HUES6 (cell line): ENCODE measurements around the gene KCNJ9.

Experiments used
- H3K27ac ChIP-seq: 2 replicates; pipeline ENCODE4 v1.7.0; 2013; ENCODE audit warnings: low read depth, mild to moderate bottlenecking, low read length, inconsistent platforms
- H3K27me3 ChIP-seq: 2 replicates; pipeline ENCODE4 v1.6.1; 2013; ENCODE audit warnings: low read length; ENCODE audit not compliant: control insufficient read depth, insufficient read depth
- H3K36me3 ChIP-seq: 2 replicates; pipeline ENCODE4 v1.6.1; 2013; ENCODE audit warnings: low read length; ENCODE audit not compliant: control insufficient read depth, insufficient read depth
- H3K4me1 ChIP-seq: 2 replicates; pipeline ENCODE4 v1.6.1; 2013; ENCODE audit warnings: low read length; ENCODE audit not compliant: control insufficient read depth, insufficient read depth
- H3K4me3 ChIP-seq: 2 replicates; pipeline ENCODE4 v1.5.1; 2013; ENCODE audit warnings: low read depth, low read length
- H3K9ac ChIP-seq: one replicate; pipeline ENCODE4 v1.6.1; 2013; ENCODE audit warnings: mild to moderate bottlenecking, low read length
- H3K9me3 ChIP-seq: 2 replicates; pipeline ENCODE4 v1.6.1; 2013; ENCODE audit warnings: low read depth, low read length; ENCODE audit not compliant: control insufficient read depth, insufficient read depth

The KCNJ9 gene

GRCh38 chr1:160050619-160051018 is 30.7 kb upstream of the KCNJ9 start:
- Histone ChIP-seq H3K9me3 (no peaks in the 10 kb centered on the region), H3K27ac (no peak overlapping the region), H3K9ac (no peak overlapping the region), H3K27me3 (peaks cover 12% of the 10 kb centered on the region), H3K4me1 (peaks cover 32% of the 10 kb centered on the region), H3K4me3 (no peak overlapping the region), H3K36me3 (no peaks in the 10 kb centered on the region)

GRCh38 chr1:160052936-160053335 is 28.4 kb upstream of the KCNJ9 start:
- H3K9me3 ChIP-seq = no peaks in the 10 kb centered on the region
- H3K4me3 ChIP-seq = no peak overlapping the region
- H3K4me1 ChIP-seq = peaks cover 15% of the 10 kb centered on the region
- H3K27ac ChIP-seq = no peak overlapping the region
- no peaks in the 10 kb centered on the region for H3K36me3 ChIP-seq
- no peak overlapping the region for H3K9ac ChIP-seq
- peaks cover 12% of the 10 kb centered on the region for H3K27me3 ChIP-seq

GRCh38 chr1:160053548-160054365 is 27.6 kb upstream of the KCNJ9 start:
- peaks cover 12% of the 10 kb centered on the region for H3K27me3 ChIP-seq
- peaks cover 7% of the 10 kb centered on the region for H3K4me1 ChIP-seq
- H3K27ac ChIP-seq = no peak overlapping the region
- no peaks in the 10 kb centered on the region for H3K9me3 ChIP-seq
- H3K9ac ChIP-seq = no peak overlapping the region
- no peak overlapping the region for H3K4me3 ChIP-seq
- no peaks in the 10 kb centered on the region for H3K36me3 ChIP-seq

GRCh38 chr1:160056648-160057169 is 24.6 kb upstream of the KCNJ9 start:
- Histone ChIP-seq H3K9me3 (no peaks in the 10 kb centered on the region), H3K27me3 (peaks cover 15% of the 10 kb centered on the region; the same call in 1 of the 2 replicates), H3K4me3 (no peak overlapping the region), H3K9ac (no peak overlapping the region), H3K27ac (no peak overlapping the region), H3K36me3 (no peaks in the 10 kb centered on the region), H3K4me1 (peaks cover 8% of the 10 kb centered on the region)

- 0 out of 2 replicates have a peak, but pooled peaks cover 7% of the 10 kb centered on the region for H3K27me3 ChIP-seq
- no peaks in the 10 kb centered on the region for H3K9me3 ChIP-seq
- H3K36me3 ChIP-seq = no peaks in the 10 kb centered on the region
- no peak overlapping the region for H3K4me3 ChIP-seq
- H3K27ac ChIP-seq = no peak overlapping the region
- H3K9ac ChIP-seq = no peak overlapping the region
- H3K4me1 ChIP-seq = peaks cover 18% of the 10 kb centered on the region
These were observed 23.3 kb upstream of the KCNJ9 start for GRCh38 chr1:160058087-160058486.

- H3K9ac ChIP-seq = no peak overlapping the region
- peaks cover 16% of the 10 kb centered on the region for H3K4me1 ChIP-seq
These were observed 19.7 kb upstream of the KCNJ9 start for GRCh38 chr1:160061369-160062229.

GRCh38 chr1:160062230-160062532 is 19.2 kb upstream of the KCNJ9 start:
- Histone ChIP-seq H3K4me3 (no peak overlapping the region), H3K9me3 (no peaks in the 10 kb centered on the region)

More at GRCh38 chr1:160061369-160062229, 19.7 kb upstream of the KCNJ9 start:
- no peak overlapping the region for H3K4me3 ChIP-seq
- H3K27ac ChIP-seq = no peak overlapping the region
- no peaks in the 10 kb centered on the region for H3K36me3 ChIP-seq
- H3K9me3 ChIP-seq = no peaks in the 10 kb centered on the region
- H3K27me3 ChIP-seq = peaks cover 11% of the 10 kb centered on the region

GRCh38 chr1:160063176-160063575 is 18.2 kb upstream of the KCNJ9 start:
- no peak overlapping the region for H3K4me3 ChIP-seq
- H3K4me1 ChIP-seq = peaks cover 25% of the 10 kb centered on the region
- H3K9me3 ChIP-seq = no peaks in the 10 kb centered on the region
- peaks cover 25% of the 10 kb centered on the region for H3K27me3 ChIP-seq
- H3K27ac ChIP-seq = no peak overlapping the region
- no peaks in the 10 kb centered on the region for H3K36me3 ChIP-seq
- no peak overlapping the region for H3K9ac ChIP-seq

More at GRCh38 chr1:160062230-160062532, 19.2 kb upstream of the KCNJ9 start:
- peaks cover 16% of the 10 kb centered on the region for H3K27me3 ChIP-seq
- no peaks in the 10 kb centered on the region for H3K36me3 ChIP-seq
- peaks cover 20% of the 10 kb centered on the region for H3K4me1 ChIP-seq
- H3K27ac ChIP-seq = no peak overlapping the region
- H3K9ac ChIP-seq = no peak overlapping the region

GRCh38 chr1:160064164-160064563 is 17.2 kb upstream of the KCNJ9 start:
- Histone ChIP-seq H3K36me3 (no peaks in the 10 kb centered on the region), H3K9ac (no peak overlapping the region), H3K9me3 (no peaks in the 10 kb centered on the region), H3K4me3 (no peak overlapping the region), H3K27me3 (peaks cover 35% of the 10 kb centered on the region), H3K4me1 (peaks cover 25% of the 10 kb centered on the region), H3K27ac (no peak overlapping the region)

- no peak overlapping the region for H3K27ac ChIP-seq
- H3K4me3 ChIP-seq = no peak overlapping the region
- no peaks in the 10 kb centered on the region for H3K36me3 ChIP-seq
- H3K4me1 ChIP-seq = peaks cover 28% of the 10 kb centered on the region
- H3K27me3 ChIP-seq = peaks cover 41% of the 10 kb centered on the region
- no peaks in the 10 kb centered on the region for H3K9me3 ChIP-seq
- no peak overlapping the region for H3K9ac ChIP-seq
These were observed 16.6 kb upstream of the KCNJ9 start for GRCh38 chr1:160064746-160065145.
